ENCODE measurements around the gene ADAM12. TPM values are rescaled to one million over a fixed set of nuclear protein-coding genes. Genes with fewer than 3 reads are reported as not detected.

The ADAM12 gene
- total and polyA plus RNA-seq, 2 donors (not counting 3 experiments of a cell fraction or from before 2014, with no cell fraction given) = 0.22 to 0.33 TPM

GRCh38 chr10:126083009-126083408 is 305.3 kb downstream of the ADAM12 start:
- no peak overlapping the region for H3K4me3 ChIP-seq (replicated peaks in 1 of 3; ENCODE audit: insufficient read depth in 1 of 3, low read depth in 1 of 3, low read length in 3 of 3)
- H3K36me3 ChIP-seq (ENCODE audit: control insufficient read depth in 2 of 2, extremely low read depth in 1 of 2, insufficient read depth in 2 of 2, low read length in 2 of 2) = no peaks in the 10 kb centered on the region
- H3K27ac ChIP-seq (ENCODE audit: insufficient read depth, low read depth, low read length) = no peak overlapping the region
- BruUV-seq (replicated peaks) = no TSS peak
- CTCF ChIA-PET = interaction anchor here (2.6 kb wide), 1 partner anchor 15 kb away, joined by 15 read pairs; no protein-coding TSS in a partner anchor
- intact Hi-C loops (cut with micrococcal nuclease) = no loop called here
- FAIRE-seq (no peak), DNase-seq (ENCODE audit: low read depth, low spot score) (no peak)
- no peaks in the 10 kb centered on the region for H3K9me3 ChIP-seq (replicated peaks; ENCODE audit: control insufficient read depth, insufficient read depth, low read length)
- no peak overlapping the region for H2AFZ ChIP-seq (ENCODE audit: low read depth, low read length)
- no peaks in the 10 kb centered on the region for H3K79me2 ChIP-seq (ENCODE audit: control insufficient read depth, insufficient read depth, low read length)
- H3K9me1 ChIP-seq (replicated peaks; ENCODE audit: control insufficient read depth, extremely low read depth, insufficient read depth, low read length) = no peaks in the 10 kb centered on the region
- dilution Hi-C loops (cut with MboI; ENCODE audit: extremely low pct_ligation_motif_present, low sequenced_read_pairs) = no loop called here
- no peaks in the 10 kb centered on the region for H4K20me1 ChIP-seq (replicated peaks; ENCODE audit: control insufficient read depth, extremely low read depth, insufficient read depth, low read length)
- TF ChIP-seq POLR2A (IDR thresholded peaks at IDR 0.05; ENCODE audit: low read depth, low read length) = no peak
- POLR2A ChIA-PET = no interaction called here
- no peaks in the 10 kb centered on the region for H3K27me3 ChIP-seq (ENCODE audit: control insufficient read depth in 2 of 2, insufficient read depth in 2 of 2, low read length in 2 of 2)
- H3K4me1 ChIP-seq (ENCODE audit: control insufficient read depth, extremely low read depth, insufficient read depth, low read length) = no peaks in the 10 kb centered on the region
- no peak overlapping the region for H3K4me2 ChIP-seq (ENCODE audit: insufficient read depth, low read length)
- H3K9ac ChIP-seq (replicated peaks; ENCODE audit: extremely low read depth, insufficient read depth, low read length) = no peak overlapping the region

- intact Hi-C loops (cut with micrococcal nuclease) (loop anchor here (1.0 kb wide), 1 partner anchor 20 kb away; no protein-coding TSS in a partner anchor), dilution Hi-C loops (cut with MboI; ENCODE audit: extremely low pct_ligation_motif_present, low sequenced_read_pairs) (no loop called here)
- FAIRE-seq = no peak
- Histone ChIP-seq H3K4me1 (ENCODE audit: control insufficient read depth, extremely low read depth, insufficient read depth, low read length) (no peaks in the 10 kb centered on the region), H4K20me1 (replicated peaks; ENCODE audit: control insufficient read depth, extremely low read depth, insufficient read depth, low read length) (no peaks in the 10 kb centered on the region), H3K4me3 (replicated peaks in 1 of 3; ENCODE audit: insufficient read depth in 1 of 3, low read depth in 1 of 3, low read length in 3 of 3) (no peak overlapping the region), H3K36me3 (ENCODE audit: control insufficient read depth in 2 of 2, extremely low read depth in 1 of 2, insufficient read depth in 2 of 2, low read length in 2 of 2) (no peaks in the 10 kb centered on the region), H3K27me3 (ENCODE audit: control insufficient read depth in 2 of 2, insufficient read depth in 2 of 2, low read length in 2 of 2) (no peaks in the 10 kb centered on the region), H3K4me2 (ENCODE audit: insufficient read depth, low read length) (no peak overlapping the region), H3K9me1 (replicated peaks; ENCODE audit: control insufficient read depth, extremely low read depth, insufficient read depth, low read length) (no peaks in the 10 kb centered on the region), H3K27ac (ENCODE audit: insufficient read depth, low read depth, low read length) (no peak overlapping the region), H3K9me3 (replicated peaks; ENCODE audit: control insufficient read depth, insufficient read depth, low read length) (no peaks in the 10 kb centered on the region), H2AFZ (ENCODE audit: low read depth, low read length) (no peak overlapping the region), H3K79me2 (ENCODE audit: control insufficient read depth, insufficient read depth, low read length) (no peaks in the 10 kb centered on the region), H3K9ac (replicated peaks; ENCODE audit: extremely low read depth, insufficient read depth, low read length) (no peak overlapping the region)
- ChIA-PET POLR2A (no interaction called here), CTCF (interaction anchor here (1.1 to 2.6 kb wide), 4 partner anchors 16 to 99 kb away, joined by 3 to 15 read pairs (median 7); no protein-coding TSS in a partner anchor)
- TF ChIP-seq GATA2 (IDR thresholded peaks at IDR 0.05; ENCODE audit: insufficient read depth, insufficient read length, low read depth, low read length) (no peak), JUN (IDR thresholded peaks at IDR 0.05; ENCODE audit: borderline replicate concordance, insufficient read depth, insufficient read length, low read depth) (no peak), EZH2 (IDR thresholded peaks at IDR 0.05; ENCODE audit: borderline replicate concordance, low read depth, low read length, severe bottlenecking) (no peak), POLR2AphosphoS5 (IDR thresholded peaks at IDR 0.05; ENCODE audit: insufficient read depth, low read depth, low read length) (no peak), MAX (IDR thresholded peaks at IDR 0.05; ENCODE audit: insufficient read depth, insufficient read length) (no peak), POLR2A (IDR thresholded peaks at IDR 0.05; ENCODE audit: low read depth, low read length) (no peak), FOS (IDR thresholded peaks at IDR 0.05; ENCODE audit: borderline replicate concordance, insufficient read depth, low read length) (no peak), MYC (IDR thresholded peaks at IDR 0.05; ENCODE audit: low read depth, low read length) (no peak), CTCF (IDR thresholded peaks at IDR 0.05; ENCODE audit: extremely low read depth in 1 of 2, insufficient read depth in 1 of 2, low read depth in 1 of 2, low read length in 2 of 2) (no peak)
- no TSS peak for BruUV-seq (replicated peaks)
- no peak for DNase-seq (ENCODE audit: low read depth, low spot score)
Measured at GRCh38 chr10:126081841-126082466, 306.3 kb downstream of the ADAM12 start.
